NOMO-1 treated with dmso at 0.1 percent for 144 hours (cell line): ENCODE measurements around the gene BEST4.
"Not testable (repeated sequence)": the region's sequence is repeated elsewhere in the genome, so short reads cannot be mapped to it uniquely, and the experiment has no call there.

Experiments
- DNase-seq: peaks from one replicate; lab custom pipeline; 2025; ENCODE audit not compliant: unreplicated experiment; lab: John Stamatoyannopoulos, UW

BEST4 gene

GRCh38 chr1:44778705-44779576 lies 9.0 kb downstream of the BEST4 start:
- DNase-seq, result no peak

DNA sequence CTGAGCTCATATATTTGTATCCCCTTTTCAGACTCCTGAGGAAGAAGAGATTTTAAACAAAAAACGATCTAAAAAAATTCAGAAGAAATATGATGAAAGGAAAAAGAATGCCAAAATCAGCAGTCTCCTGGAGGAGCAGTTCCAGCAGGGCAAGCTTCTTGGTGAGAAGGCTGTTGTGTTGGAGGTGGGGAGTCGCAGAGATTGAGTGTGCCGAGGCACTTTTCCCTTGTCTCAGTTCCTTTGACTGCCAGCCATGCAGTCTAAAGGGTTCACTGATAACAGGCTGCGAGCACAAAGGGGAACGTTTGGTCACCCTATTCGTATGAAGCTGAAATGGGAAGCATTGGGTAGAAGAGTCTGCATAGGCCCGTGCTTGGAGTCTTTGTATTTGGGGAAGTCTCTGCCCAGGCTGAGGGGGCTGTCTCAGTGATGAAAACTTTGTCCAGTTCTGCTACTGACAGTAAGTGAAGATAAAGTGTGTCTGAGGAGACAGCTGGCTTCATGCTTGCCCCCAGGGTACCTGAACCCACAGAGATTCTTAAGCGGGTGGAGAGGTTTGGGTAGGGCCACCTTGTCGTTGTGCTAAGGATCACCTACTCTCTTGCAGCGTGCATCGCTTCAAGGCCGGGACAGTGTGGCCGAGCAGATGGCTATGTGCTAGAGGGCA lies 9.9 kb downstream of the BEST4 start:
- no peak for DNase-seq

DNA sequence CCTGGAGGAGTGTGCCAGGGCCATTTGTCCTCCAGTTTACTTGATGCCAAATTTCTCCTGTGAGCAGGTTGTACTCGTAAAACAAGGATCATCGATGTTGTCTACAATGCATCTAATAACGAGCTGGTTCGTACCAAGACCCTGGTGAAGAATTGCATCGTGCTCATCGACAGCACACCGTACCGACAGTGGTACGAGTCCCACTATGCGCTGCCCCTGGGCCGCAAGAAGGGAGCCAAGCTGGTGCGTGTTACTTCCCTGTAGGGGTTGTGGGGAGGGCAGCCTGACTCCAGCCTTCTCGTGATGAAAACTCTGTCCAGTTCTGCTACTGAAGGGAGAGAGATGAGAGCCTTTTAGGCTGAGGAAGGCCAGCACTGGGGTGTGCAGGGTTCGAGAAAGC lies 10.4 kb downstream of the BEST4 start:
- DNase-seq, result no peak

DNA sequence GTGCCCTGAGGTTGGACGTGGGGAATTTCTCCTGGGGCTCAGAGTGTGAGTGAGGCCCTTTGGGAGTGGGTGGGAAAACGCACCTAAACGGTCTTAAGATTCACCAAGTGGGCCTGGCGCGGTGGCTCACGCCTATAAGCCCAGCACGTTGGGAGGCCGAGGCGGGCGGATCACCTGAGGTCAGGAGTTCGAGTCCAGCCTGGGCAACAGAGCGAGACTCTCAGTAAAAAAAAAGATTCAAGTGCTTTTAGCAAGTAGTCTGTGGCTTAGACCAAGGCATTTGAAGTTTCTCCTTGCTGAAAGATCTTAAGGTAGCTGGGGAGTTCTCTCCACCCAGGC lies 11.3 kb downstream of the BEST4 start:
- DNase-seq, result no peak

DNA sequence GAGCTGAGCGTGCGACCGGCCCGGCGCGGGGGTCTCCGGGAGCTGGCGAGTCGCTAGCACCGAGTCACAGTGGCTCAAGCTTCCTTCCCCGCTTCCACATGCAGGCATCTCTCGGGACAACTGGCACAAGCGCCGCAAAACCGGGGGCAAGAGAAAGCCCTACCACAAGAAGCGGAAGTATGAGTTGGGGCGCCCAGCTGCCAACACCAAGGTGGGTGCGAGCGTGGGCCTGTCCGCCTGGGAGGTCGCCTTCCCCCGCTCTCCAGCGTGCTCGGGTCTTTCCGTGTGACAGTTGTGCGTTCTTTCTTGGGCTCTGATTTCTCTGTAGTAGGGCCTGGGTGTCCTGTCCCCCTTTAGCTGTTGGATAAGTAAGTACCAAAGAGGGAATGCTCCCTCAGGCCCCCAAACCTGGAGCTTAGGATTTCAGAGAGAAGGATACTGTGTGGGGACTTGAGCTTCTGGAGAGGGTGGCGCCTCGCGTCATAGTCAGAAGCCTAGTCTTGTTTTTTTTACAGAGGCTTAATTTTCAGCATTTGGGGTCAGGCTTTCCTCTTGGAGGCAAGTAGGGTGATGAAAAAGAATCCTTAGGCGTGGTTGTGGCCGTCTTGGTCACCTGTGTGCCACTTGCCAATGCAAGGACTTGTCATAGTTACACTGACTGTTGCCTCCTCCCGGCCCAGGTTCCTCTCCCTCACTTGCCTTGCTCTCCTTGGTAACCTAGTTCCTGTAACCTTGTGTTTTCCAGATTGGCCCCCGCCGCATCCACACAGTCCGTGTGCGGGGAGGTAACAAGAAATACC lies 11.8 kb downstream of the BEST4 start:
- peak; percentile 17 for DNase-seq

DNA sequence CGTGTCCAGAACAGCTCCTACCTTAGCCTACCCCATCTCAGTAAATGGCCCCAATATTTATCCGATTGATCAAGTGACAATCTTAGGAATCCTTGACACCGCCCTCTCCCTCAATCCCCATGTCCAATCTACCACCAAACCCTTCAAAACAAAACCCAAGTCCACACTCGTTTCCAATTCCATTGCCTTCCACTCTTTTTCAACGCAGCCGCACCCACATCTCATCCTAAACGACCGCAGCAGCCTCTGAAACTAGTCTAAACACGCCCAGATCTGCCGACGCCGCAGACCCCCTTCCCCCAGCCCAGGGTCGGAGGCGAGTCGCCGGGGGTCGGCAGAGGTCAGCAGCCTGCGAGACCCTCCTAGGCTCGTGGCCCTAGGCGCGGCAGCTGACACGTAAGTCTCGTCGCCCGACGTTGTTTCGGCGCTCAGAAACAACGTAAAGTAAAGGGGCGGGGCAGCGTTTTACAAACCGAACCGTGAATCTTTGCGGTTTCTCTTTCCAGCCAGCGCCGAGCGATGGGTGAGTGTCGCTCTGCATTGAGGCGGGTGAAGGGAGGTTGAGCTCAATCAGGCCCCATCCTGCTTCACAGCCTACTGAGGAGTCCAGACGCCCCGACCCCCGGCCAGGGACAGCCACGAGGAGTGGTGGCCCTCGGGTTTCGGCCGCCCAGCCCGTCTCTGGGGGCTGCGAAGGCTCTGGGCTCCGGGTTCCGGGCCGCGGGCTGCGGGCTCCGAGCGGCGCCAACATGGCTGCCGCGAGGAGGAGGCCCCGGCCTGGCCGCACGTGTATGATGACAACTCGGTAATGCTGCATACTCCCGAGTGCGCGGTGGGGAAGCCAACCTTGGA lies 12.7 kb downstream of the BEST4 start, which contains the start of gene RPS8:
RPS8 (plus strand) TSS at position 463 of the 852 bp plus-strand sequence; CDS start at position 520, 57 bp downstream.
- DNase-seq, result peak; percentile 88

DNA sequence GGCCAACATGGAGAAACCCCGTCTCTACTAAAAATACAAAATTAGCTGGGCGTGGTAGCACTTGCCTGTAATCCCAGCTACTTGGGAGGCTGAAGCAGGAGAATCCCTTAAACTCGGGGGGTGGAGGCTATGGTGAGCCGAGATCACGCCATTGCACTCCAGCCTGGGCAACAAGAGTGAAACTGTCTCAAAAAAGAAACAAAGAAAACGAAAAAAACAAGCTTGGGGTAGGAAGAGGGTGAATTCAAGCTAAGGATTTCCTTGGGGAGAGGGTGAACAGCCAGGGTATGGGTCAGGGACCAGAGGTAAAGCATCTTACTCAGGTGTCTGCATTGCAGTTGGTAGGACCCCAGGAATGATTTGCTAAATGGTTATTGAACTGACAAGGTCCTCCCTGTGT lies 21.5 kb downstream of the BEST4 start:
- DNase-seq, result not testable (repeated sequence)

DNA sequence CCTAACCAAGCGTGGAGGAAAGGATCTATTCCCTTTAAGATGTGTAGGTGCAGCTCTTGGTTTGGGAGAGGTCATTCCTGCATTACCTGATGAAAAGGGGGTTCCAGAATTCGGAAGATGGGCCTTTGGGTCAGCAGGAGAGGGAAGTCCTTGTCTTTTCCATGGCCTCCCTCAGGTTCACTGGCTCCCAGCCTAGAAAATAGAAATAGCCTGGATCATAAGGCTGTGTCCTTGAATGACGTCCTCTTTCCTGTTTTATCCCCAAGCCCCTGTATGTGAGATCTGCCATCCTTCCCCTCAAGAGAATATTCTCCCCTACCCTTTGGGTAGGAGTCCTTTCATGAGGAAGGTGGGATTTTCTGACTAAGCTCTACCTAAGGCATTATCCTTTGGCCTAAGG lies 27.1 kb downstream of the BEST4 start:
- no peak for DNase-seq

- no peak for DNase-seq
Observed at GRCh38 chr1:44759077-44759476, 28.9 kb downstream of the BEST4 start.

GRCh38 chr1:44757420-44757819 lies 30.6 kb downstream of the BEST4 start:
- DNase-seq, result no peak

DNA sequence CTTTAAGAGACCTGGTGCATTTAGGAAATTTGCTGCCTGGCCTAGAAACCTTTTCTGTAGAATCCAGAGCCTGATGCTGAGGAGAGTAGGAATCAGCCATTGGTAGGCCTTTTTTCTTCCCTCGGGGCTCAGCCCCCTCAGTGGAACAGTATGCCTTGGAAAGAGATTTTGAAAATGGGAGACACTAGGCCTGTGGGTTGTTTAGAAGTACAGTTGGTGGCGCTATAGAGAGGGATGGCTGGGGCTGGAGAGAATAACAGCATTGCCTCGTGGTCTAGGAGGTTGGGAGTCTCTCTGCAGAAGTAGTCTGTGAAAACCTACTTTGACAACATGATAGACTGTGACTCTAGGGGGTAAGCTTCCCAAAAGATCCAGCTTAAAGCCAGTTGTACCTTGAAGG lies 40.1 kb downstream of the BEST4 start:
- DNase-seq, result no peak

DNA sequence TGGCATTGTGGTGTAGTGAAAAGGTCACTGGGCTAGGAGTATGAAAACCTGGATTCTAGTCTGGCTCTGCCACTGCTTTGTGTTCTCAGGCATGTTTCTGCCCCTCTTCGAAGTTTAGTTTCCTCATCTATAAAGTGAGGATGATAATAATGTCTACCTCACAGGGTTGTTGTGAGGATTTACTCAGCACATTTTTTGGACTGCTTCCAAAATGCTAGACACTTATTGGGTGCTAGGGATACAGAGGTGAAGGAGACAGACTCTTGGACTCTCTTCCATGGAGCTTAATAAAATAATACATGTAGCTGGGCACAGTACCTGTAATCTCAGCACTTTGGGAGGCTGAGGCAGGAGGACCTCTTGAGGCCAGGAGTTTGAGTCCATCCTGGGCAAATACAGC lies 44.8 kb downstream of the BEST4 start:
- no peak for DNase-seq

DNA sequence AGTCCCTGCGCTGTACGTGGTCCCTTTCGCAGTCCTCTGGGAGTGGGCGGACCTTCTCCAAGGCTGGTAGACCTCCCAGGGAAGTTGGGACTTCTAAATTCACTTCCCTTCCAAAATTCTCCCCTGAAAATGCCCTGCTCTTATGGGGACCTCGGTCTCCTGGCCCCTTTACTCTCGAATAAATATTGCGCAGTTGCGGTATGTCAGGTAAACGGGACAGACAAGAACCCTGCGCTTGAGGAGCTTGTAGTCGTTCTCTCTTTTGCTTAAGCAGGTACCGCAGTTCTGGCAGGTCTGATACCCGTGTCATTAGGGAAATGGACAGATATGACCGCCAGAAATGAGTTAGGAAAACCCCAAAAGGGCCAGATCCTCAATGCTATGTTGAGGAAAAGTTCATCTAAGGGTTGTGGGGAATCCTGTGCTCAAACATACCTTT lies 47.8 kb downstream of the BEST4 start:
- no peak for DNase-seq

DNA sequence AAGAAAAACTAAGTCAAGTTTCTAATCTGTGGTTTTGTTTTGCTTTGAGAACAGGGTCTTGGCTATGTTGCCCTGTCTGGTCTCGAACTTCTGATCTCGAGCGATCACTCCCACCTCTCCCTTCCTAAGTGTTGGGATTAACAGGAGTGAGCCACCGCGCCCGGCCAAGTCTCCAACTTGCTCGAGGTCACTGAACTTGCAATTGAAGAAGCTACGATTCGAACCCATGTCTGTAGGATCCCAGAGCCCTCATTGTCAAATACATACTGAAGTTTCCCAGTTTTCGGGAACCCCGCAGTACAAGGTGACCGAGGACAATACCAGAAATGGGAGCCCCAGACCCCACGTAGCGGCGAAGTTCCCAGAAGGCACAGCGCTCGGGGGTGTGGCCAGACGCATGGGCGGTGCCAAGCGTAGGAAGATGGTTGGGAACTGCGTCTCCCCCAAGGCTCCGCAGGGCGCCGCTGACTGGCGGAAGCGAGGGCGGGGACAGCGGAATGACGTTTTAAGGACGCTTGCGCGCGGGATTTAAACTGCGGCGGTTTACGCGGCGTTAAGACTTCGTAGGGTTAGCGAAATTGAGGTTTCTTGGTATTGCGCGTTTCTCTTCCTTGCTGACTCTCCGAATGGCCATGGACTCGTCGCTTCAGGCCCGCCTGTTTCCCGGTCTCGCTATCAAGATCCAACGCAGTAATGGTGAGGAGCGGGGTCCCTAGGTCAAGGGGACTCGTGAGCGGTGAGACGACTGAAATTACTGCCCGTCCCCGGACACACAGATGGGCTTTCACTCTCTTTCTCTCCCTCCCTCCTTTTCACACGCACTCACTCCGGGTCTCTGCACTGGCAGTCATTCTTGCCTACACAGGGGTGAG lies 48.4 kb downstream of the BEST4 start, which contains the start of gene KIF2C:
KIF2C (plus strand) TSS at position 531 of the 872 bp plus-strand sequence; CDS start at position 627, 96 bp downstream.
- DNase-seq, result peak; percentile 99

- not testable (repeated sequence) for DNase-seq
Observed at GRCh38 chr1:44738953-44739306, 49.0 kb downstream of the BEST4 start.

DNA sequence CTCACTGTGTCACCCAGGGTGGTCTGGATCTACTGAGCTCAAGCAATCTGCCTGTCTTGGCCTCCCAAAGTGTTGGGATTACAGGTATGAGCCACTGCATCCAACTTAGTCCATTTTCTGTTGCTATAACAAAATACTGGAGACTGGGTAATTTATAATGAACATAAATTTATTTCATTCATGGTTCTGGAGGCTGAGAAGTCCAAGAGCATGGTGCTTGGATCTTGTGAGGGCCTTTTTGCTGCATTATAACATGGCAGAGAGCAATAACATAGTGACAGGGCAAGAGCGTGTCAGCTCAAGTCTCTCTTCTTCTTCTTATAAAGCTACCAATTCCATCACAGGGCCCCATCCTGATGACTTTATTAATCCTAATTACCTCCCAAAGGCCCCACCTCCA lies 52.0 kb downstream of the BEST4 start:
- no peak for DNase-seq

GRCh38 chr1:44733784-44734183 lies 54.2 kb downstream of the BEST4 start:
- DNase-seq, result no peak
